ENCODE measurements around the gene NTMT1. TPM values are rescaled to one million over a fixed set of nuclear protein-coding genes. Genes with fewer than 3 reads are reported as not detected.
A peak's percentile ranks its signal among the peaks of the same experiment; 100 is the strongest.

Gene NTMT1
- total RNA-seq, 1 donor from 2014 or later = 15.5 TPM

GRCh38 chr9:129682381-129682780 is 56.4 kb downstream of the NTMT1 start:
- Histone ChIP-seq H3K27ac (no peak overlapping the region), H3K9me3 (no peaks in the 10 kb centered on the region), H3K4me3 (no peak overlapping the region), H3K4me1 (peaks cover 62% of the 10 kb centered on the region), H3K27me3 (no peaks in the 10 kb centered on the region), H3K36me3 (no peaks in the 10 kb centered on the region)
- intact Hi-C loops (cut with DNase I) = no loop called here
- TF ChIP-seq CTCF (IDR thresholded peaks at IDR 0.05) = no peak
- TF ChIP-seq POLR2A (IDR thresholded peaks at IDR 0.05) = no peak
- no peak for TF ChIP-seq POLR2AphosphoS5 (IDR thresholded peaks at IDR 0.05; ENCODE audit: insufficient read depth in 1 of 2, low read depth in 1 of 2)
- DNase-seq (ENCODE audit: extremely low spot score in 2 of 2) = no peak

- H3K27ac ChIP-seq = no peak overlapping the region
- no peaks in the 10 kb centered on the region for H3K9me3 ChIP-seq
- H3K36me3 ChIP-seq = no peaks in the 10 kb centered on the region
- intact Hi-C loops (cut with DNase I) = no loop called here
- no peaks in the 10 kb centered on the region for H3K27me3 ChIP-seq
- TF ChIP-seq POLR2A (IDR thresholded peaks at IDR 0.05) = no peak
- TF ChIP-seq POLR2AphosphoS5 (IDR thresholded peaks at IDR 0.05; ENCODE audit: insufficient read depth in 1 of 2, low read depth in 1 of 2) = peak in 1 of 2 donors; percentile 46
- TF ChIP-seq CTCF (IDR thresholded peaks at IDR 0.05) = no peak
- no peak for DNase-seq (ENCODE audit: extremely low spot score in 2 of 2)
- peaks cover 45% of the 10 kb centered on the region for H3K4me1 ChIP-seq
- H3K4me3 ChIP-seq = no peak overlapping the region
These were observed 59.4 kb downstream of the NTMT1 start for GRCh38 chr9:129685220-129685932.

Other genes with a start within 250 kb of the NTMT1 start
- gene C9orf50, start 5.1 kb upstream of the NTMT1 start, total RNA-seq = not detected
- gene ASB6, start 16.0 kb downstream of the NTMT1 start, total RNA-seq = 18.9 TPM
- 43.7 TPM for gene PRRX2, start 39.5 kb downstream of the NTMT1 start, total RNA-seq
- gene PTGES, start 126.9 kb downstream of the NTMT1 start, total RNA-seq = 18.9 TPM
- 14.5 TPM for gene TOR1B, start 177.0 kb downstream of the NTMT1 start, total RNA-seq
- 30.0 TPM for gene TOR1A, start 198.0 kb downstream of the NTMT1 start, total RNA-seq
- gene C9orf78, start 209.1 kb downstream of the NTMT1 start, total RNA-seq = 36.6 TPM
- 29.5 TPM for gene USP20, start 209.3 kb downstream of the NTMT1 start, total RNA-seq